ELF-1 (cell line): ENCODE measurements around the gene TBX2.
"Not testable (repeated sequence)": the region's sequence is repeated elsewhere in the genome, so short reads cannot be mapped to it uniquely, and the experiment has no call there.

Experiments used
- DNase-seq: peaks from one replicate; pipeline ENCODE4 v3.0.0-alpha.2; 2016; ENCODE audit warnings: low read depth, low spot score

Gene TBX2

DNA sequence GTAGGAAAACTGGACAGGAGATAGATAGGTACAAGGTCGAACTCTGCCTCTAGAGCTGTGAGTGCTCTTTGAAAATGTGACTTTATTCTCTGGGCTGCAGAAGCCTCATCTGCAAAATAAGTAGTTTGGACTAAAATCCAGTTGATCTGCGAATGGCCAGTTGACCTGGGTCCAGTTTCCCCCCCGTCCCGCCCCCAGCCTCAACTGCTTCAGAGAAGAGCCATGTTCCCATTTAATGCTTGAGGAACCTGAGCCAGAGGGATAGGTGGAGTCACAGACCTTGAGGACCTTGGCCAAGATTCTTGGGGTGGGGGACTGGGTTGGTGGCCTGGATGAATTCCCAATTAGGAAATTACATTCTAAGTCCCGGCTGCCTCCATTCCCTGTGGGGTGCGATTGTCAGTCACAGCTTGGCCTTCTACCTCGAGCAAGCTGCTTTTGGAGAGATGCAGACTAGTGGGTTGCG, 14.1 kb downstream of the TBX2 start:
- no peak for DNase-seq

DNA sequence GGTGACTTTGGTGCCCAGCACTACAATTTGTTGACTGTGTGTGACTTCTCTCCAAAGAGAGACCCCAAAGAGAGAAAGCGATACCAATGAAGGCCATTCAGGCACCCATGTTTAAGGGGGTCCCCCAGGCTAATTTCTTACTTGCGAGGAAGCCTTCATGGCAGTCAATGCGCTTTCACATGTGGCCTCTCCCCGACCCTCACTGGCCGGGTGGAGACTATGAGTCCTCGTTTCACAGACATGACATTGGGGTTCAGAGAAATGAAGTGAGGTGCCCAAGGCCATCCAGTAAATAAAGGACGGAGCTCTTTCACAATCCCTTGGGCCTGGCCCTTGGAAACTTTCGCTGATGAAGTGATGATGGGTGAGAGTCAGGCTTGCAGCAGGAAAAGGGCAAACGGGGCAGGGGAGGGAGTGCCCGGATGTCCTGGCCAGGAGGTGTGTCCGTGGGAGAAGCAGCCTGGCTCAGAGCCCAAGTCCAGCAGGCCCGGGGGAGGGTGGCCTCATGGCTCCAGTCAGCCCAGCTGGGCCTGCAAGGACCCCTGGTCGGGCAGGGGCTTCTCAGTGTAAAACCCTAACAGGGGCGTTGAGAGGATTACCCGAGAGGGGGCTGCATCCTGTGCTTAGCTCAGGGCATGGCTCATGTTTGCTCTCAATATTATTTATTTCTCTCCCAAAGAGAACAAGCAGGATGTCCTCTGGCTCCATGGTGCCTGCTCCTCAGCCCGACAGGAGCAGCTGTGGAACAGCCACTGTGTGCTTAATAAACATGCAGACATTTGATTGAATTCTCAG, 14.7 kb downstream of the TBX2 start:
- no peak for DNase-seq

DNA sequence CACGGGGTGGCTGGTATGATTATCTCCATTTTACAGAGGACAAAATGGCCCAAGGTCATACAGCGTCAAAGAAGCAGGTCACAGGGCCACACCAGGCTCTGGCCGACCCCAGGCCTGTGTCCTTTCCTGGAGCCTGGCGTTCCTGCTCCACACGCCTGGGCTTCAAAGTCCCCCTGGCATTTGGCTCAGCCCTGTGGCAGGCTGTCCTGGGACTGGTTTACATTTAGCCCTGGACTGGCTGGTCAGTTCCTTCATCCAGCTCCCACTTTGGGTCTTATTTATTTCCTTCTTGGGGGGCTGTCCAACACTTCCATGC, 15.3 kb downstream of the TBX2 start:
- DNase-seq, result no peak

DNA sequence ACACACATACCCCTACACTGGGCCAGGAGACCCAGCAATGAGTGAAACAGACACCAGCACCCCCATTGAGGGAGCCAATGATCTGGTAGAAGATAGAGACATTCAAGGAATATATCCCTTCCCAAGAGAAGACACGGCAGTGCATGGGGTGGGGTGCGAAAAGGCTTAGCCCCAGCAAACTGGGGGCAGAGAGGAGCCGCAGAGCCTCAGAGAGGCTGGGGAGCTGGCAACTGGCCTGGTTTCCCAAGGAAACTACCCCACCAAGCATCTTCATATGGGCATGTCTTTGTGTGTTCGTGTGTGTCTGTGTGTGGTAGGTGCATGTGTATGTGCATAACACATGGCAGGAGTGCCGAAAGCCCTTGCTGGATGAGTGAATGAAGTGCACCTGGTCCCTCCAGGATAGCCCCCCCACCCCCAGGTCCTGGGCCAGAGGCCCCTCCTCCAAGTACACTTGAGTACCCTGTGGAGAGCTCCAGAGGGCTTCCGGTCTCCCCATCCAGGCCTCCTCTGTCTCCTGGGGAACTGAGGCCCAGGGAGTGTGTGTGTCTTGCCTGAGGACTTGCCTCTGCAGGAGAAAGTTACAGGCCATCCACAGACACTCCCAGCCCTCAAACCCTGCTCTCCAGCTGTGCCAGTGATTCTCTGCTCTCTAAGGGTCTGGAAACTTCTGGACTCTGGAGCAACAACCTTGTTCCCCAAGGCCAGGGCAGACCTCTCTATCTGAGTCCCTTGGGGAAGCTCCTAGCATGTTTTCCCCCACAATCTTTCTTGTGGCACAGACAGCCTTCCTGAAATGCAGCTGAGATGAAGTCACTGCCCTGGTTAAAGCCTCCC, 15.9 kb downstream of the TBX2 start:
- no peak for DNase-seq

DNA sequence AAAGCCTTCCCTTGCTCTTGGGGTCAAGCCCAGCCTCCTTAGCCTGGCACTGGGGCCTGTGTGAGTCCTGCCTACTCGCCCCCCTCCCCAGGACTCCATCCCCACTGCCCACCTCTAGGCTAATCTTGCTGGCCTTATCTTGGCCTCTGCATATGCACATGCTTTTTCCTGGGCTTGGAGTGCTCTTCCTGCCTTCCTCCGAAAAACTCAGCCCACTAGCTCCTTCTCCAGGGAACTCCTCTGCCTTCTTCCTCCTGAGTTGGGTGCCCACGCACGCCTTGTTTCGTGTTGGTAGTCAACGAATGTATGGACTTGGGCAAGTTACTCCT, 16.5 kb downstream of the TBX2 start:
- peak; percentile 22 for DNase-seq

DNA sequence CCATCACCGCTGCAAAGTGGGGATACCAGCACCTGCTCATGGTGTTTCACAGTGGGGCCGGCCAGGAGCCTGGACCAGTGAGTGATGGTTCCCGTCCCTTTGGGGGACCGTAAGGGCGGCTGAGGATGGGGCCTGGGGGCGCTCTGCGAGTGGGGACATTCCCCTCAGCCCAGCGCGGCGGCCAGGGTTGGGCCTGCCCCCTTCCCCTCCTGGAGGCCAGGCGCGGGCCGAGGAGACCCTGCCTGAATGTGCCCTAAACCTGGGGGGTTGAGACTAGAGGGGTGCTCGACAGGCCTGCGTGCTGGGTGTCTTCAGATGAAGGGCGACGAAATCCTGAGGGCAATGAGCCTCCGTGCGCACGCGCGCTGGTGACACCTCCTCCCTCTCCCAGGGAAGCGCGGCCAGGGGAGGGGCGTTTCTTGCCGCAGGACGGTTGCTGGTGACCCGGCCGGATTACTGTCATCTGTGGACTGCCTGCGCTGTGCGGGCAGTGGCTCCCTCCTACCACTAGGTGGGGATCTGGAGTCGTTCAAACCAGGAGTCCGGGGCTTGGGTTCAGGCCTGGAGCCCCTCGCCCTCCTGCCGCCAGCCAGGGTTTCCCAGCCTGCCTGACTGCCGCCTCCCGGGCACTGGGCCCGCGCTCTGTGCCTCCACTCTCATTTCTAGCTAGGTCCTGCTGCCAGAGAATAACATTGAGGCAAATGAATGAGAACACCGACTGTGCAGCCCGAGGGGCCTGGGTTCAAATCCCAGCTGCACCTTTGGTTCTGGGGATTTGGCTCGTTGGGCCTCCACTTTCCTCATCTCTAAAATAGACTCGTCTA, 17.1 kb downstream of the TBX2 start:
- peak; percentile 97 for DNase-seq

DNA sequence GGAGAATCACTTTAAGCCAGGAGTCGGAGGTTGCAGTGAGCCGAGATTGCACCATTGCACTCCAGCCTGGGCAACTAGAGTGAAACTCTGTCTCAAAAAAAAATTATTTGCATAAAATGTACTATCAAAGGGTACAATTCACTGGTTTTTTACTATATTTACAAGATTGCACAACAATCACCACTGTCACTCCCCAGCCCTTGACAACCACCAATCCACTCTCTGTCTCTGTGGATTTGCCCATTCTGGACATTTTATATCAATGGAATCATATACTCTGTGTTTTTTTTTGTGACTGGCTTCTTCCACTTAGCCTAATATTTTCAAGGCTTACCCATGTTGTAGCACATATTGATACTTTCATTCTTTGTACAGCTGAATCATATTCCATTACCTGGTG, 18.8 kb downstream of the TBX2 start:
- DNase-seq, result no peak

DNA sequence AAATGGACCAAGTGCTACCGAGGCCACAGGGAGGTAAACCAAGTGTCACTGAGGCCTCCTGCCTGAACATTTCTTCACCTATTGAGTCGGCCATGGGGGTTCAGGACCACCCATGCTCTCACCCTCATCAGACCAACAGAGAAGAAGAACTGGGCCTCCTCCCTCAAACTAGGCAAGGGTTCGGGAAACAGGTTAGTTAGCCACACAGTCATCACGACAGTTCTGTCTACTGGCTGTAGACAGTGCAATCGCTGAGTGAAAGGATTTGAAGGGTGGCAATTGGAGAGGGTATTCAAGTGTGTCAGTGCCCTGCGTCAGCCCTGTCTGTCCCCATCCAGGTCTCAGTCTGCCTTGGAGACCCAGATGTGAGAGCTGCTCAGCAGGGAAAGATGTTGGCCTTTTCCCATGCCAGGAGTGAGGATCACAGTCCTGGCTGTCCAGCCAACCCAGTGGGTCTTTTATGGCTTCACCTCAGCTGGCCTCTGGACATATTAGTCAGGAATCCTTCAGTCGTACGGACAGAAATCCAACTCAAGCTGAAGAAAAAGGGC, 19.9 kb downstream of the TBX2 start:
- no peak for DNase-seq

DNA sequence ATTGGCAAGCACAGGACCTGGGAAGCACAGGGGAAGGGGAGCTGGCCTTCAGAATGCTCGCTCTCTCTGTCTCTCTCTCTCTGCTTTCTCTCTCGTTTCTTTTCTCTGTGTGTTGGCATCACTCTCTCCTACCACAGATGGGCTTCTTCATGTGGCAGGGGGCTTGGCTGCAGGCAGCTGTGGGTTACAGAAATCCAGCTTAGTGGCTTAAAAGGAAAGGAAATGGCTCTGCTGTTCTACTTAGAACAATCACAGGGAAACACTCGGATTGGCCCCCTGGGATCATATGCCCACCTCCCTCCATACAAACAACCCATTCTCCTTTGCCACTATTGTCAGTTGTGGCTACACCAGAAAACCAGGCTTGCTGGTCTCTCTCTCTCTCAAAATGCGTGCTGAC, 20.4 kb downstream of the TBX2 start:
- no peak for DNase-seq

DNA sequence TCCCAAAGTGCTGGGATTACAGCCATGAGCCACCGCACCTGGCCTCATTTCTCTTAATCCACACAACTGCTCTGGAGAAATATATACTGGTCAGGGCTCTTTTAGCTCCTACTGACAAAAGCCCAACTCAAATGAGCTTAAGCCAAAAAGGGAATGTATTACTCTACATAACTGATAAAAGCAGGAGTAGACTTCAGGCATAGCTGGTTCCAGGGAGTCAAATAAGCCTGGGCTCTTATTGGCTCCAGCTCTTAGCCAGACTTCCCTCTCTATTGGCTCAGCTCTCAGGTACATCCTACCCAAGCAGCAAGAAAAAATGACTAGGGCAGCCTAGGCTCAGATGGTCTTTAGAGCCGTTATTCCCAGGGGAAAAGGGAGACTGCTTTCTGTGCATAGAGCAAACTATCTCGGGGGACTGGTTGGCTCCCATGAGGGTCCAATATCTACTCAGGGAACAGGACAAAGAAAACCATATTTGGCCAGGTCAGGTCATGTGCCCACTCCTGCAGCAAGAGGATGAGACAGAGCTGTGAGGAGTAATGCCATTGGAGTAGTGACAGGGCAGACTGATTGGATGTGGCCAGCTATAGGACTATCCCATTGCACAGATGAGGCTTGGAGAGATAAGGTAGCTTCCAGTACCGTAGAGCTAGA, 21.2 kb downstream of the TBX2 start:
- no peak for DNase-seq

DNA sequence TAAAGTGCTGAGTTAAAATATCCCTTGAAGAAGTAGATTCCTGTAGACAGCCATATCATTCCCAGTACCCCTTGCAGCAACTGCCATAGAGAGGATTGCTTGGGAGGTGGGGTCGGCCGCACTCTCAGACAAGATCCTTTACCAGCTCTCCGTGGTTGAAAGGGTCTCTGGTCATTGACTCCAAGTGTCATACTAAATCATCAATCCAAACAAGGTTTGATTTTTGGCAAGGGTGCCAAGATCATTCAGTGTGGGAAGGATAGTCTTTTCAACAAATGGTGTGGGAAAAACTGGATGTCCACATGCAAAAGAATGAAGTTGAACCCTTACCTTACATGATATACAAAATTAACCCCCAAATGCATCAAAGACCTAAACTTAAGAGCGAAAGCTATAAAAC, 21.8 kb downstream of the TBX2 start:
- no peak for DNase-seq

DNA sequence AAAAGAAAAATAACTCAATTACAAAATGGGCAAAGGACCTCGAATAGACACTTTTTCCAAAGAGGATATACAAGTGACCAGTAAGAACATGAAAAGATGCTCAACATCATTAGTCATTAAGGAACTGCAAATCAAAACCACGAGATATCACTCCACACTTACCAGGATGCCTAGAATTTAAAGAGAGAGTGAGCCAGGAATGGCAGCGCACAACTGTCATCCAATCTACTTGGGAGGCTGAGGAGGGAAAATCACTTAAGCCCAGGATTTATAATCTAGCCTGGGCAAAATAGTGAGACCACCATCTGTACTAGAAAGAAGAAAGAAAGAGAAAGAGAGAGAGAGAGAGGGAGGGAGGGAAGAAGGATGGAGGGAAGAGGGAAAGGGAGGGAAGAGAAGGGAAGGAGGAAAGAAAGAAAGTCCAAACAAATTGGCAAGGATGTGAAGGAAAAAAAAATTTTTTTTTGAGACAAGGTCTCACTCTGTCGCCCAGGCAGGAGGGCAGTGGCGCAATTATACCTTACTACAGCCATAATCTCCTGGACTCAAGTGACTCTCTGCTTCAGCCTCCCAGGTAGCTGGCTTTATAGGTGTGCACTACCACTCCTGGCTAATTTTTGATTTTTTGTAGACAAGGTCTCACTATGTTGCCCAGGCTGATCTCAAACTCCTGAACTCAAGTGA, 22.6 kb downstream of the TBX2 start:
- DNase-seq, result no peak

DNA sequence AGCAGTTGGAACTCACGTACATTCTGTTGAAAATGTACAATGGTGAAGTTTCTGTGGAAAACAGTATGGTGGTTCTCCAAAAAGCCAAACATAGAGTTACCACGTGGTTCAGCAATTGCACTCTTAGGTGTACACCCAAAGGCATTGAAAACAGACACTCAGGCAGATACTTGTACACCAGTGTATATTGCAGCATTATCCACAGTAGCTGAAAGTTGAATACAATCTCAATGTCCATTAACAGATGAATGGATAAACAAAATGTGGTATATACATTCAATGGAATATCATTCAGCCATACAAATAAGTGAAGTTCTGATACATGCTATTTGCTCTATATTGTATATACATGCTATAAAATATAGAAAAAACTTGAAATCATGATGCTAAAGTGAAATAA, 23.2 kb downstream of the TBX2 start:
- DNase-seq, result no peak

DNA sequence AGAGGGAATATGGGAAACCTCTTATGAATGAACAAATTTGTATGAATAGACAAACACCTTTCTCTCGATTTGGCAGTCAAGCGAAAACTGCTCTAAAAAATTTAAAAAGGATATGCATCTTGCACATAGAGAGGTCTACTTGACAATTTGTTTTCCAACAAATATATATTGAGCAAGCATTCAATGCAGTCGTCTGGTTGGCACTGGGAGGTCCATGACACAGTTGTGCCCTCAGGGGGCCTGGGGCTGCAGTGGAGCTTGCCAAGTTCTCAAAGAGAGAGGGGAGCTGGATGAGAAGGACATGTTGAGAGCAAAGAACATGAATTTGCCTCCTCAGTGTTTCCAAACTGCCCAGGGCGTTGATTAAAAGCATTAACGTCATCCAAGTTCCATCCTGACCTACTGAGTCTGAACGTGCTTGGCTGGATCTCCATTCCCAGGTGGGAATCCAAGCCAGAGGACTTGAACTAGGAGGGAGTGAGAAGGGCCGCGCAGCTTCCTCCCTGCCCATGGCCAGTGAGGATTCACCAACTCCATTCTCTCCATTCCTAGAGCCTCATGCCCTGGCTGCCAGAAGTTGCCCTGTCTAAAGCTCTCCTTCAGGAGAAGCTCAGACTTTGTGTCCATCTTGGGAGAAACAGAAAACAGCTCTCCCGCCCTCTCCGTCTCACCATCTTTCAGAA, 24.5 kb downstream of the TBX2 start:
- DNase-seq, result no peak

DNA sequence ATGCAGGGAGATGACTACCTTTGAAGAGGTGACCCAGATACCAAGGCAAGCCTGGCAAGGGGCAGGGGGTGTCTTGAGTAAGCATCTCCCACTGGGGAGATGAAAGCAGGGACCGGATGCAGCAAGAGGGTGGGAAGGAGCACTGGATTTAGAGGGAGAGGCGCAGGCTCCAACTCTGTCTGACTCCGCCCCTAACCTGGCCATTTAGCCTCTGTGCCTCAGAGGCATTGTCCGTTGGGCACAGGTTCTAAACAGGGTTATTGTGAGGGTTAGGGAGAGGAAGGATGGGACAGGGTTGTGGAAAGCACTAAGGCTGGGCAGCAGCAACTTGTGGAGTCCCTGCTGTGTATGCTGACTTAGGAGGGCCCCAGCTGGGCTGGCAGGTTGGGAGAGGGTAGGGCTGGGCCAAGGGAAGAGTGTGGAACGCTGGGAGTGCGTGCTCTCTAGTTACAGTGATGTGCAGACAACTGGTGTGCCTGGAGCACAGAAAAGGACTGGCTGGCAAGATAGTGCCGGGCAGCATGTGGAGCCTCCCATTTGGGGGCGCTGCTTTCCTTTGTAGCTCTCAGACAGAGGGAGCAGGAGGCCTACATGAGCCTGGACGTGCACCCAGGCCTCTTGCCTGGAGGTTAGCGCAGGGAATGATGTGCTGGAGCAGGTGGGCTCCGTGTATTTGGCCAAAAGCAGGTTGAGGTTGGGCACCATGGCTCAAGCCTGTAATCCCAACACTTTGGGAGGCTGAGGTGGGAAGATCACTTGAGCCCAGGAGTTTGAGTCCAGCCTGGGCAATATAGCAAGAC, 26.2 kb downstream of the TBX2 start:
- peak; percentile 80 for DNase-seq

DNA sequence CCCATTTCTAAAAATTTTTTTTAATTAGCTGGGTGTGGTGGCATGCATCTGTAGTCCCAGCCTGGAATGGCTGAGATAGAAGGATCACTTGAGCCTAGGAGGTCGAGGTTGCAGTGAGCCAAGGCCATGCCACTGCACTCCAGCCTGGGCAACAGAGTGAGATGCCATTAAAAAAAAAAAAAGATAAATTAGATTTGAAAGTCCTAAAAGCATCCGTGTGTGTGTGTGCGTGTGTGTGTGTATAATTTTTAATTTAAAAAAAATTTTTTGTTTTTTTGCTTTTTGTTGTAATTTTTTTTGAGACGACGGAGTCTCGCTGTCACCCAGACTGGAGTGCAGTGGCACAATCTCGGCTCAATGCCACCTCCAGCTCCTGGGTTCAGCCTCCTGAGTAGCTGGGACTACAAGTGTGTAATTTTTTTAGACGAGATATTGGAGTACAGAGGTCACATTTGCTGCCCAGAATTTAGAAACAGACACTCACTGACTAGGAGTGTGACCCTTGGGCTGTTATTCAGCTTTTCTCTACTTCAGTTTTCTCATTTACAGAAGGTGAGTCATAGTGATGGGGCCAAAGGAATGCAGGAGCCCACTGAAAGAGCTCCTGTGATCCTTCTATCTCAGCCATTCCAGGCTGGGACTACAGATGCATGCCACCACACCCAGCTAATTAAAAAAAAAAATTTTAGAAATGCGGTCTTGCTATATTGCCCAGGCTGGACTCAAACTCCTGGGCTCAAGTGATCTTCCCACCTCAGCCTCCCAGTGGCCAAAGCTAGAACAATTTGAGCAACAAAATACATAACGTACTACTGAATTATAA, 27.1 kb downstream of the TBX2 start:
- peak; percentile 23 for DNase-seq

DNA sequence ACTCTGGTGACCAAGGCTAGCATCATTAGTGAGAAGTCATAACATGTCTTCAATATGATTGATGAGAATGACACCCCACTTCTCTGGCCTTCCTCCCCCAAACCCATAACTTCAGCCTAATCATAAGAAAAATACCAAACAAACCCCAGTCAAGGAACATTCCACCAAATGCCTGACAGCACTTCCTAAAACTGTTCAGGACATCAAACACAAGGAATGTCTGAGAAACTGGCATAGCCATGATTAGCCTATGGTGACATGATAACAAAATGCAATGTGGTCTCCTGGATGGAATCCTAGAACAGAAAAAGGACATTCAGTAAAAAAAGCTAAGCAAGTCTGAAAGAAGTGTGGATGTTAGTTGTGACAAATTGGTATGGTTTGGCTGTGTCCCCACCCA, 27.9 kb downstream of the TBX2 start:
- DNase-seq, result no peak

DNA sequence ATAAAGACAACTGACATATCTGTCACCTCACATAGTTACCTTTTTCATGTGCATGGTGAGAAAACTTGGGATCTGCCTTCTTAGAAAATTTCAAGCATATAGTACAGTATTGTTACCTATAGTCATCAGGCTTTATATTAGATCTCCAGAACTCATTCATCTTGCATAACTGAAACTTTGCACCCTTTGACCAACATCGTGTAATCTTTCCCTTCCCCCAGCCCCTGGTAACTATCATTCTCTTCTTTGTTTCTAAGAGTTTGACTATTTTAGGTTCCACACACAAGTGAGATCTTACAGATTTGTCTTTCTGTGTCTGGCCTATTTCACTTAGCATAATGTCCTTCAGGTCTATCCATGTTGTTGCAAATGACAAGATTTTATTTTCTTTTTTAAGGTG, 29.6 kb downstream of the TBX2 start:
- DNase-seq, result no peak

DNA sequence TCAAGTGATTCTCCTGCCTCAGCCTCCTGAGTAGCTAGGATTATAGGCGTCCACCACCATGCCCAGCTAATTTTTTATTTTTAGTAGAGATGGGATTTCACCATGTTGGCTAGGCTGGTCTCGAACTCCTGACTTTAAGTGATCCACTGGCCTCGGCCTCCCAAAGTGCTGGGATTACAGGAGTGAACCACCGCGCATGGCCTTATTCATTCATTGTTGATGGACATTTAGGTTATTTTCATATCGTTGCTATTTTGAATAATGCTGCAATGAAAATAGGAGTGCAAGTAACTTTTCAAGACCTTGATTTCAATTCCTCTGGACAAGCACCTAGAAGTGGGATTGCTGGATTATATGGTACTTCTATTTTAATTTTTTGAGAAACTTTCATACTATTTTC, 30.2 kb downstream of the TBX2 start:
- not testable (repeated sequence) for DNase-seq
